Ishikawa (cell line): Measurements from ENCODE around the gene SLC46A3.

ENCODE experiments used
- RAD21 ChIP-seq: IDR thresholded peaks from 2 replicates; pipeline ENCODE4 v1.6.1; 2012; ENCODE audit warnings: low read depth
- YY1 ChIP-seq: IDR thresholded peaks from 2 replicates; pipeline ENCODE4 v1.6.1; 2012; ENCODE audit warnings: low read depth
- TF ChIP-seq, protein P1 (sequence below): IDR thresholded peaks from 2 replicates; pipeline ENCODE4 v1.6.1; 2012
- TF ChIP-seq, protein P2 (sequence below): IDR thresholded peaks from 2 replicates; pipeline ENCODE4 v1.6.1; 2012

DNA sequence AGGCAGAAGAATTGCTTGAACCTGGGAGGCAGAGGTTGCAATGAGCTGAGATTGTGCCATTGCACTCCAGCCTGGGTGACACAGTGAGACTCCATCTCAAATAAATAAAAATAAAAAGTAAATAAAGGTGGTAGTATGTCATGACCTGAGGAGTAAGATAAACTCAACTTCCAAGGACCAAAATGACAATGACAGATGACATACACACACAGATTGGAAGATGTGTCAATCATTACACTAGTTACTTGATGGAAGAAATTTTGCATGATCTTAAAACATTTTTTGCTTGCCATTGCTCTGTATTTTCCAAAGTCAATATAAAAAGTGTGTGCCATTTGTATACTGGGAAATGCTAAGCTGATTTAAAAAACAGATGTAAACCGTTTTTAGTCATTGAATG, 4.1 kb downstream of the SLC46A3 start:
- TF ChIP-seq YY1 = no peak
- TF ChIP-seq RAD21 = no peak
- TF ChIP-seq, protein P1, sequence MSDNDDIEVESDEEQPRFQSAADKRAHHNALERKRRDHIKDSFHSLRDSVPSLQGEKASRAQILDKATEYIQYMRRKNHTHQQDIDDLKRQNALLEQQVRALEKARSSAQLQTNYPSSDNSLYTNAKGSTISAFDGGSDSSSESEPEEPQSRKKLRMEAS = no peak
- TF ChIP-seq, protein P2, sequence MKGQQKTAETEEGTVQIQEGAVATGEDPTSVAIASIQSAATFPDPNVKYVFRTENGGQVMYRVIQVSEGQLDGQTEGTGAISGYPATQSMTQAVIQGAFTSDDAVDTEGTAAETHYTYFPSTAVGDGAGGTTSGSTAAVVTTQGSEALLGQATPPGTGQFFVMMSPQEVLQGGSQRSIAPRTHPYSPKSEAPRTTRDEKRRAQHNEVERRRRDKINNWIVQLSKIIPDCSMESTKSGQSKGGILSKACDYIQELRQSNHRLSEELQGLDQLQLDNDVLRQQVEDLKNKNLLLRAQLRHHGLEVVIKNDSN = no peak
